SJSA1 (cell line): ENCODE results near the gene KCNQ2. TPM values are rescaled to one million over a fixed set of nuclear protein-coding genes. Genes with fewer than 3 reads are reported as not detected.
A peak's percentile ranks its signal among the peaks of the same experiment; 100 is the strongest.

Experiments
- DNase-seq, 2 experiments: peaks; one replicate each; pipeline ENCODE4 v3.0.0-alpha.2; 2015 to 2020; ENCODE audit warnings: low spot score in 2 of 2, low read depth in 1 of 2
- H3K27ac ChIP-seq: fragments of 250-450 bp; sonication (Bioruptor Pico); 2 replicates; pipeline ENCODE4 v1.5.1; 2020; ENCODE audit warnings: mild to moderate bottlenecking, moderate library complexity
- H3K27me3 ChIP-seq: fragments of 250-450 bp; sonication (Bioruptor Pico); replicated peaks from 2 replicates; pipeline ENCODE4 v1.5.1; 2020; ENCODE audit warnings: mild to moderate bottlenecking, moderate library complexity
- H3K36me3 ChIP-seq: fragments of 250-450 bp; sonication (Bioruptor Pico); 2 replicates; pipeline ENCODE4 v1.5.1; 2020; ENCODE audit warnings: mild to moderate bottlenecking
- H3K4me1 ChIP-seq: fragments of 250-450 bp; sonication (Bioruptor Pico); replicated peaks from 2 replicates; pipeline ENCODE4 v1.6.1; 2021; ENCODE audit warnings: mild to moderate bottlenecking
- H3K4me3 ChIP-seq: fragments of 250-450 bp; sonication (Bioruptor Pico); 2 replicates; pipeline ENCODE4 v1.5.1; 2020; ENCODE audit warnings: mild to moderate bottlenecking
- H3K9me3 ChIP-seq: fragments of 250-450 bp; sonication (Bioruptor Pico); replicated peaks from 2 replicates; pipeline ENCODE4 v1.5.1; 2020; ENCODE audit warnings: mild to moderate bottlenecking
- total RNA-seq: library from RNA; depleted of rRNA; stranded (reverse); fragments of >200 nt; shearing (Covaris generic); gene quantifications from 2 replicates; pipeline ENCODE4 v1.2.3, GENCODE V29; 2014

Gene KCNQ2
- total RNA-seq, 1 experiment from 2014 or later, result not detected

DNA sequence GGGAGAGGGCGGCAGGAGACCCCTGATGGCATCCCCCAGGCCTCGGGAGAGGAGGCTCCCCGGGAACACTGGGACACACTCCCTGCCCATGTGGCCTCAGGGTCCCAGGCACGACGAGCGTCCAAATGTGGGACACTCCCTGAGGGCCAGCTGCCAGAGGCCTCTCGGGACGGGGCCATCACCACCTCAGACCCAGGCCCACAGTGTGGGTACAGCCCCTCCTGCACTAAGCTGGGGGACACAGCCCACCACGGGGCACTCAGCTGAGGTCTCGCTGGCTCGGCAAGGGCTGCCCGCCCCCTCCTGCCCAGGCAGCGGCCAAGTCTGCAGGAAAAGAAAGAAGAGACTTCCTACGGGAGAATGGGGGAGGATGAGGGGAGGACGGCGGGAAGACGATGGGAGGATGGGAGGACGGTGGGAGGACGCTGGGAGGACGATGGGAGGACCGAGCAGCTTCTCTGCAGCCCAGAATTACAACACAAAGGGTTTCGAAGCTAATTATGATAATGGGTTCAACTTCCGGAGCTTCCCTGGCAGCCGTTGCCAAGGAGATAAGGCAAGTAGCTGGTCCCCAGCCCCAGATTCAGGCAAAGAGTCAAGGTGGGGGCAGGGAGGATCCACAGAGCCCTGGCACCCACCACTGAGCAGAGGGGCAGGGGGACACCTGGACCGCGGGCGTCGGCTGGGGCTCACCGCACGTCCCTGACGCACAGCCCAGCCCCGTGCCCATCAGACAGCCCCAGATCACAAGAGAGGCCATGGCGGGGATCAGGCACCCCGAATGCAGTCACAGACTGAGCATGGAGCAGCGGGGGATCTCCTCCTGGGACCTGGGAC is 17.5 kb downstream of the KCNQ2 start:
- Histone ChIP-seq H3K27ac (no peak overlapping the region), H3K27me3 (peaks cover 69% of the 10 kb centered on the region), H3K4me1 (peaks cover 3% of the 10 kb centered on the region), H3K4me3 (no peak overlapping the region), H3K9me3 (no peaks in the 10 kb centered on the region), H3K36me3 (no peaks in the 10 kb centered on the region)
- no peak for DNase-seq

DNA sequence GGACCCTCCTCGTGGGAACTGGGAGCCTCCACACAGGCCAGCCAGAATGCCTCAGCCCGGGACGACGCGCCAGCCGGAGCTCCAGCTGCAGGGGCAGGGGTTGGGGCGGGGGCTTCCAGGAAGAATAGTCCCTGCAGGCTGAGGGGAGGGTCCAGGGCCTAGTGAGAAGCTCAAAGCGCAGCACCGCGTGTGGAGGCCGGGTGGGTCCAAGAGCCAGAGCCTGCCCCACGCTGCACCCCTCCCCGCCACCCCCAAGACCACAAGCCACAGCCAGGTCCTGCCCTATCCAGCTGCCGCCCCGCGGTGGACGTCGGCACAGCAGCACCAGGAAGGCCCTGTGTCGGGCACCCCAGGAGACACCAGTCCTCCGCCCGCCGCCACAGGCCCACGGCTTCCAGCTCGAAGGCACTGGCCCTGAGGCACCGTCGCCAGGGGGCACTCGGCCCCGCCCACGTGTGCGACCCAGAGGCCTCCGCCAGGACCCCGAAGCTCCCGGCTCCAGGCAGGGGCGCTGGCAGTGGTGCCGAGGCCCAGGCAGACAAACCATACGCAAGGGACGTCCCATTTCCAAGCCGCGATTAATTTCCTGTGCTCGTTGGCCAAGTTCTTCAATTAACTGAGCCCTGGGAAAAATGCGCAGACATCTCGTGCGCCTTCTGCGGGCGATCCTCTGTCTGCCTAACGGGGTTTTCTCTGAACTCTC is 19.5 kb downstream of the KCNQ2 start:
- Histone ChIP-seq H3K27me3 (peaks cover 71% of the 10 kb centered on the region), H3K4me3 (no peak overlapping the region), H3K27ac (no peak overlapping the region), H3K36me3 (no peaks in the 10 kb centered on the region), H3K4me1 (peaks cover 3% of the 10 kb centered on the region), H3K9me3 (no peaks in the 10 kb centered on the region)
- DNase-seq, result peak in 1 of 2 experiments; percentile 65

DNA sequence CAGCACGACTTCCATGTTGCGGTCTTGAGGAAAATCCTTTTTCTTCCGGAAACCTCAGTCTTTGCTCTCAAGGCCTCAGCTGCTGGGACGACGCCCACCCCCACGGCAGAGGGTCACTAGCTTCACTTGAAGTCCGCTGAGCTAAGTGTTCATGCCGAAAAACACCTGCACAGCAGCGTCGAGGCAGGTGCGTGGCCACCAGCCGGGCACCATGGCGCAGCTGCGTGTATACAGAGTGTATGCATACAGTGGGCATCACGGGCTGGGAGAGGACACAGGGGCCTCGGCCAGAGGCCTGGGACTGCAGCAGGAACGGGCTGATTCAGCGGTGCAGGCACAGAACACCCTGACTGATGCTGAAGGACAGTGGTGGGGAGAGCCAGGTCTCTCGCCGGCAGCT is 20.1 kb downstream of the KCNQ2 start:
- no peaks in the 10 kb centered on the region for H3K36me3 ChIP-seq
- H3K4me3 ChIP-seq, result no peak overlapping the region
- peaks cover 71% of the 10 kb centered on the region for H3K27me3 ChIP-seq
- H3K27ac ChIP-seq, result no peak overlapping the region
- no peak for DNase-seq
- H3K4me1 ChIP-seq, result peaks cover 3% of the 10 kb centered on the region
- no peaks in the 10 kb centered on the region for H3K9me3 ChIP-seq

DNA sequence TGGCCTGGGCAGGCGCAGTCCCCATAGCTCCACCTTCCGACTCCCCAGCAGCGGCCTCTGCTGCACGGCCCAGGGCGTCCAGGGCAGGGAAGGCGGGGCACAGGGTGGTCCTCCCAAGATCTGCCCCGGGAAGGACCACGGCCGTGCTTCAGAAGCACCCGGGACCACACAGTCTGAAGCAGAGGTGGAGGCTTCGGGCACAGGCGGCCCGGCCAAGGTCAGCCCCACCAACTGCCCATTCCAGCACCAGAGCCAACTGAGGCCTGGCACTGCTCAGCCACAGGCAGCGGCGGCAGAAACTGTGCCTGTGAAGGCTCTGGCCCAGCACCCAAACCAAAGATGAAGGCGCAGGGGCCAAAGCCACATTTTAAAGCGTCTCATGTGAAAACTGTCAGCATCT is 20.6 kb downstream of the KCNQ2 start:
- Histone ChIP-seq H3K27me3 (peaks cover 69% of the 10 kb centered on the region), H3K36me3 (no peaks in the 10 kb centered on the region), H3K4me1 (peaks cover 3% of the 10 kb centered on the region), H3K4me3 (no peak overlapping the region), H3K27ac (no peak overlapping the region), H3K9me3 (no peaks in the 10 kb centered on the region)
- DNase-seq, result no peak

GRCh38 chr20:63449796-63450730 is 22.4 kb downstream of the KCNQ2 start:
- no peak for DNase-seq

DNA sequence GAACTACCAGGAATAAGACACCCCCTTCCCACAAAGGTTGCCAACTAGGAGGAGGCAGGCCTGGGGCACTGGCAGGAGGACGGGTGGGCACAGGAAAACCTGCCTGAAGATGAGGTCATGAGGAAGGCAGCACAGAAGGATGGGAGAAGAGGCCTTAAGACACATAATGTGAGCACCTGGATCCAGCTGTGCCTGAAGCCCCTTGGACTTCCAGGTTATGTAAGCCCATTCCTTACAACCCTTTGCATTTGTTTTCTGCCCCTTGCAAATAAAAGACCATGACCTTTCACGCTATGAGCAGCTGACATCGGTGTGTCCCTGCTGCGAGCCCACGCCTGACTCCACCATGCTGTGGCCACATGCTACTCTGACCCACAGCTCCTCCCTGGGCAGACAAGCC is 23.4 kb downstream of the KCNQ2 start:
- H3K27me3 ChIP-seq, result peaks cover 47% of the 10 kb centered on the region
- no peak overlapping the region for H3K4me3 ChIP-seq
- no peaks in the 10 kb centered on the region for H3K9me3 ChIP-seq
- peaks cover under 1% of the 10 kb centered on the region for H3K4me1 ChIP-seq
- no peak overlapping the region for H3K27ac ChIP-seq
- no peaks in the 10 kb centered on the region for H3K36me3 ChIP-seq
- DNase-seq, result no peak

More at GRCh38 chr20:63449796-63450730, 22.4 kb downstream of the KCNQ2 start:
- peaks cover 57% of the 10 kb centered on the region for H3K27me3 ChIP-seq
- no peak overlapping the region for H3K4me3 ChIP-seq
- H3K27ac ChIP-seq, result no peak overlapping the region
- no peaks in the 10 kb centered on the region for H3K9me3 ChIP-seq
- no peaks in the 10 kb centered on the region for H3K36me3 ChIP-seq
- H3K4me1 ChIP-seq, result peaks cover 3% of the 10 kb centered on the region

DNA sequence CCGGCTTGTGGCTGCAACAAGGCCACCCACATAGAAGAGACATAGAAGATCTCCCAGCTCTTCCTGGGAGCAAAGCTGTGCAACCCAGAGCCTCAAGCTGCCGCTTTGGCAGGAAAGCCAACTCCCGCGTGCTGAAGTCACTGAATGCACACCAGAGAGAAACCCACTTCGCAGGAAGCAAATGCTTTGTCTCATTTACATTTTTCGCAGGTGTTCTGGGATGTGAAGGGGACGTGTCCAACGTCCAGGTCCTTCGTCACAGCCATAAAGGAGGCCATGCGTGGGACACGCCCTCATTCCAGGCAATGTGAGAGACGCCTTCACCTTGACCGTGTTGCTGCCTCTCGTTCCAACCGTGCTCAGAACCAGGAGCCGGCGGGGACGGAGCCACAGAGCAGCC is 24.4 kb downstream of the KCNQ2 start:
- no peaks in the 10 kb centered on the region for H3K4me1 ChIP-seq
- no peak overlapping the region for H3K4me3 ChIP-seq
- H3K27ac ChIP-seq, result no peak overlapping the region
- H3K27me3 ChIP-seq, result peaks cover 37% of the 10 kb centered on the region
- no peaks in the 10 kb centered on the region for H3K9me3 ChIP-seq
- no peaks in the 10 kb centered on the region for H3K36me3 ChIP-seq
- no peak for DNase-seq

DNA sequence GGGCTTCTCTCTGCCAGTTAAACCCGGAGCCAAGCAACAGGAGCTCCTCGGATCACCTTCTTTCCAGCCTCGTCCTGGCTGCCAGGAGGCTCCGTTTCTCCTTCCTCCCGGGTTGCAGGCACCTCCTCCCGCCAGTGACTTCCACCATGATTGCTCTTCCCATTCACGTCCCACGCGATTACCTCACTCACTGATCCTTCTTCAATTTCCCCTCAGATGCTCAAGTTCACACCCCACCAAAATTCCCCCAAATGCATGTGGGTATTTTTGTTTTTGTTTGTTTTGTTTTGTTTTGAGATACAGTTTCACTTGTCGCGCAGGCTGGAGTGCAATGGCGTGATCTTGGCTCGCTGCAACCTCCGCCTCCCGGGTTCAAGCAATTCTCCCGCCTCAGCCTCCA is 25.1 kb downstream of the KCNQ2 start:
- Histone ChIP-seq H3K27me3 (peaks cover 31% of the 10 kb centered on the region), H3K9me3 (no peaks in the 10 kb centered on the region), H3K4me3 (no peak overlapping the region), H3K4me1 (no peaks in the 10 kb centered on the region), H3K36me3 (no peaks in the 10 kb centered on the region), H3K27ac (no peak overlapping the region)
- DNase-seq, result no peak

GRCh38 chr20:63446216-63447024 is 26.0 kb downstream of the KCNQ2 start:
- no peaks in the 10 kb centered on the region for H3K9me3 ChIP-seq

DNA sequence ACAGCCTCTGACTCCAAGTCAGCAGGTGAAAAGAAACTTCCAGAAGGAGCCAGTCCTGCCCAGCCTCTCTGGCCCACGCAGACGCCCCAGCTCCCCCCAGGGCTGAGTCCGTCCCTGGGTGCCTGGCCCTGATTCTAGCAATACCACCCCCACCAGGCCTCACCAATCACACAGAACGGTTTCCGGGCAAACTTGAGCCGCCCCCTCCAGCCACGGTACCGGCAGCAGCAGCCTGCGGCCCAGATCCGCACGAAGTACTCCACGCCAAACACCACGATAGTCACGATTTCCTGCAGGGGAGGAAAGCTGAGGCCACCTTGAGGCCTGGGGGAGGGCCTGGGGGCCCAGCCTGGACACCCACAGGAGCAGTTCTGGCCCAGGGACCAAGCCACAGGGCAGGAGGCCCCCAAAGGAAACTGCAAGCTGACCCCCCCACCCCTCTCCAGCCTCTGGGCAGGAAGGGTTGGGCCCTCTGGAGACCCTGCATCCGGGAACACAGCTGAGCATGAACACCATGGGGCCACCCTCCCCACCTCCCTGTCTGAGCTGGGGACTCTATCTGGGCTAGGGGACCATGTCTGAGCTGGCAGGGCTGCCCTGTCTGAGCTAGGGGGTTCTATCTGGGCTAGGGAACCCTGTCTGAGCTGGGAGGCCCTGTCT is 27.2 kb downstream of the KCNQ2 start:
- no peak overlapping the region for H3K27ac ChIP-seq
- H3K36me3 ChIP-seq, result no peaks in the 10 kb centered on the region
- DNase-seq, result no peak
- no peaks in the 10 kb centered on the region for H3K9me3 ChIP-seq
- H3K4me1 ChIP-seq, result no peaks in the 10 kb centered on the region
- H3K27me3 ChIP-seq, result peaks cover 28% of the 10 kb centered on the region
- H3K4me3 ChIP-seq, result no peak overlapping the region

More at GRCh38 chr20:63446216-63447024, 26.0 kb downstream of the KCNQ2 start:
- no peak overlapping the region for H3K27ac ChIP-seq
- H3K4me1 ChIP-seq, result no peaks in the 10 kb centered on the region
- H3K4me3 ChIP-seq, result no peak overlapping the region
- H3K27me3 ChIP-seq, result peaks cover 28% of the 10 kb centered on the region
- DNase-seq, result no peak
- no peaks in the 10 kb centered on the region for H3K36me3 ChIP-seq

- H3K27ac ChIP-seq, result no peak overlapping the region
- DNase-seq, result no peak
- peaks cover 28% of the 10 kb centered on the region for H3K27me3 ChIP-seq
- H3K9me3 ChIP-seq, result no peaks in the 10 kb centered on the region
- no peaks in the 10 kb centered on the region for H3K4me1 ChIP-seq
- no peak overlapping the region for H3K4me3 ChIP-seq
- H3K36me3 ChIP-seq, result no peaks in the 10 kb centered on the region
These were observed 27.9 kb downstream of the KCNQ2 start for GRCh38 chr20:63444548-63444947.

- Histone ChIP-seq H3K9me3 (no peaks in the 10 kb centered on the region), H3K27ac (no peak overlapping the region), H3K4me1 (no peaks in the 10 kb centered on the region), H3K36me3 (no peaks in the 10 kb centered on the region), H3K4me3 (no peak overlapping the region), H3K27me3 (peaks cover 22% of the 10 kb centered on the region)
- no peak for DNase-seq
These were observed 28.7 kb downstream of the KCNQ2 start for GRCh38 chr20:63443606-63444395.
